ENCODE data around the gene THADA. TPM values are rescaled to one million over a fixed set of nuclear protein-coding genes. Genes with fewer than 3 reads are reported as not detected.
"Not testable (repeated sequence)": the region's sequence is repeated elsewhere in the genome, so short reads cannot be mapped to it uniquely, and the experiment has no call there.

The THADA gene
- polyA plus RNA-seq, 1 donor (not counting 4 experiments of a cell fraction or from before 2014, with no cell fraction given): 22.6 TPM

GRCh38 chr2:43604674-43605073 is 8.8 kb upstream of the THADA start:
- dilution Hi-C loops (cut with MboI; ENCODE audit: extremely low pct_ligation_motif_present, low sequenced_read_pairs): no loop called here

GRCh38 chr2:43600596-43600995 is 4.8 kb upstream of the THADA start:
- DNase-seq (ENCODE audit: low read depth, low spot score); H3K4me3 ChIP-seq (ENCODE audit: control insufficient read depth in 2 of 3, extremely low read depth in 1 of 3, insufficient read depth in 2 of 3, low read depth in 1 of 3, low read length in 3 of 3); H3K9ac ChIP-seq (ENCODE audit: control insufficient read depth, extremely low read depth, insufficient read depth, low read length); H3K9me3 ChIP-seq (ENCODE audit: control insufficient read depth, low read depth, low read length); FAIRE-seq; H3K27ac ChIP-seq (ENCODE audit: control insufficient read depth, insufficient read depth, low read length); H3K4me1 ChIP-seq (ENCODE audit: control insufficient read depth, extremely low read depth, insufficient read depth, low read length); H4K20me1 ChIP-seq (ENCODE audit: control insufficient read depth, extremely low read depth, insufficient read depth, low read length); H3K27me3 ChIP-seq (ENCODE audit: control insufficient read depth, extremely low read depth, insufficient read depth, low read length); dilution Hi-C loops (cut with MboI; ENCODE audit: extremely low pct_ligation_motif_present, low sequenced_read_pairs); H3K79me2 ChIP-seq (ENCODE audit: control insufficient read depth, insufficient read depth, low read length); H2AFZ ChIP-seq (ENCODE audit: control insufficient read depth, low read length); H3K4me2 ChIP-seq (ENCODE audit: control insufficient read depth, extremely low read depth, insufficient read depth, low read depth, low read length); H3K9me1 ChIP-seq (ENCODE audit: control insufficient read depth, extremely low read depth, insufficient read depth, low read length); H3K36me3 ChIP-seq (ENCODE audit: control insufficient read depth in 2 of 2, extremely low read depth in 1 of 2, insufficient read depth in 2 of 2, low read length in 2 of 2): not testable (repeated sequence)

More at GRCh38 chr2:43604674-43605073, 8.8 kb upstream of the THADA start:
- Histone ChIP-seq H3K36me3 (ENCODE audit: control insufficient read depth in 2 of 2, extremely low read depth in 1 of 2, insufficient read depth in 2 of 2, low read length in 2 of 2) (no peaks in the 10 kb centered on the region), H3K27ac (ENCODE audit: control insufficient read depth, insufficient read depth, low read length) (no peak overlapping the region), H3K27me3 (ENCODE audit: control insufficient read depth, extremely low read depth, insufficient read depth, low read length) (no peaks in the 10 kb centered on the region), H3K4me2 (ENCODE audit: control insufficient read depth, extremely low read depth, insufficient read depth, low read depth, low read length) (no peak overlapping the region), H3K9me1 (ENCODE audit: control insufficient read depth, extremely low read depth, insufficient read depth, low read length) (no peaks in the 10 kb centered on the region), H3K9me3 (ENCODE audit: control insufficient read depth, low read depth, low read length) (no peaks in the 10 kb centered on the region), H3K4me3 (ENCODE audit: control insufficient read depth in 2 of 3, extremely low read depth in 1 of 3, insufficient read depth in 2 of 3, low read depth in 1 of 3, low read length in 3 of 3) (no peak overlapping the region), H4K20me1 (ENCODE audit: control insufficient read depth, extremely low read depth, insufficient read depth, low read length) (no peaks in the 10 kb centered on the region), H3K4me1 (ENCODE audit: control insufficient read depth, extremely low read depth, insufficient read depth, low read length) (no peaks in the 10 kb centered on the region), H3K9ac (ENCODE audit: control insufficient read depth, extremely low read depth, insufficient read depth, low read length) (no peak overlapping the region), H3K79me2 (ENCODE audit: control insufficient read depth, insufficient read depth, low read length) (no peaks in the 10 kb centered on the region), H2AFZ (ENCODE audit: control insufficient read depth, low read length) (no peak overlapping the region)
- no peak for DNase-seq (ENCODE audit: low read depth, low spot score)
- FAIRE-seq: no peak
- TF ChIP-seq CTCF (optimal IDR thresholded peaks at IDR 0.05 in 1 of 3, IDR thresholded peaks at IDR 0.05 in 1 of 3, conservative IDR thresholded peaks at IDR 0.05 in 1 of 3; ENCODE audit: extremely low read depth in 1 of 3, insufficient read depth in 2 of 3, low read length in 3 of 3): no peak
- TF ChIP-seq EZH2 (IDR thresholded peaks at IDR 0.05; ENCODE audit: low read length): no peak

GRCh38 chr2:43594875-43595274 is 963 bp downstream of the THADA start:
- Histone ChIP-seq H3K27me3 (ENCODE audit: control insufficient read depth, extremely low read depth, insufficient read depth, low read length) (no peaks in the 10 kb centered on the region), H2AFZ (ENCODE audit: control insufficient read depth, low read length) (peak overlapping the region; percentile 93), H3K27ac (ENCODE audit: control insufficient read depth, insufficient read depth, low read length) (peak overlapping the region; percentile 95), H3K9me3 (ENCODE audit: control insufficient read depth, low read depth, low read length) (no peaks in the 10 kb centered on the region), H3K9ac (ENCODE audit: control insufficient read depth, extremely low read depth, insufficient read depth, low read length) (peak overlapping the region; percentile 95), H3K4me3 (ENCODE audit: control insufficient read depth in 2 of 3, extremely low read depth in 1 of 3, insufficient read depth in 2 of 3, low read depth in 1 of 3, low read length in 3 of 3) (peak overlapping the region; percentile 73 to 97 (median 92)), H3K4me2 (ENCODE audit: control insufficient read depth, extremely low read depth, insufficient read depth, low read depth, low read length) (peak overlapping the region; percentile 100), H3K36me3 (ENCODE audit: control insufficient read depth in 2 of 2, extremely low read depth in 1 of 2, insufficient read depth in 2 of 2, low read length in 2 of 2) (peaks cover 0 to 9% of the 10 kb centered on the region in 2 experiments), H3K4me1 (ENCODE audit: control insufficient read depth, extremely low read depth, insufficient read depth, low read length) (peaks cover 8% of the 10 kb centered on the region), H3K79me2 (ENCODE audit: control insufficient read depth, insufficient read depth, low read length) (peaks cover 20% of the 10 kb centered on the region), H3K9me1 (ENCODE audit: control insufficient read depth, extremely low read depth, insufficient read depth, low read length) (no peaks in the 10 kb centered on the region), H4K20me1 (ENCODE audit: control insufficient read depth, extremely low read depth, insufficient read depth, low read length) (no peaks in the 10 kb centered on the region)
- dilution Hi-C loops (cut with MboI; ENCODE audit: extremely low pct_ligation_motif_present, low sequenced_read_pairs): no loop called here
- no peak for FAIRE-seq
- no peak for DNase-seq (ENCODE audit: low read depth, low spot score)
- TF ChIP-seq EZH2 (IDR thresholded peaks at IDR 0.05; ENCODE audit: low read length) (no peak), CTCF (optimal IDR thresholded peaks at IDR 0.05 in 1 of 3, IDR thresholded peaks at IDR 0.05 in 1 of 3, conservative IDR thresholded peaks at IDR 0.05 in 1 of 3; ENCODE audit: extremely low read depth in 1 of 3, insufficient read depth in 2 of 3, low read length in 3 of 3) (no peak)

All from keratinocyte (primary cell).